NCI-H510A (cell line): ENCODE data around the gene ROCK2.
"Not testable (repeated sequence)": the region's sequence is repeated elsewhere in the genome, so short reads cannot be mapped to it uniquely, and the experiment has no call there.

Source experiments
- DNase-seq: peaks from one replicate; lab custom pipeline; 2025; lab: John Stamatoyannopoulos, UW

The ROCK2 gene

GRCh38 chr2:11340717-11341116 is 3.7 kb downstream of the ROCK2 start:
- no peak for DNase-seq

- DNase-seq = no peak
These were observed 4.8 kb downstream of the ROCK2 start for GRCh38 chr2:11339508-11340083.

- DNase-seq = no peak
These were observed 5.9 kb downstream of the ROCK2 start for GRCh38 chr2:11338580-11338979.

- DNase-seq = no peak
These were observed 6.5 kb downstream of the ROCK2 start for GRCh38 chr2:11337909-11338308.

- no peak for DNase-seq
These were observed 8.2 kb downstream of the ROCK2 start for GRCh38 chr2:11336189-11336588.

- DNase-seq = no peak
These were observed 10.8 kb downstream of the ROCK2 start for GRCh38 chr2:11333427-11334183.

GRCh38 chr2:11332596-11332995 is 11.8 kb downstream of the ROCK2 start:
- DNase-seq = no peak

- no peak for DNase-seq
These were observed 13.8 kb downstream of the ROCK2 start for GRCh38 chr2:11330457-11331142.

GRCh38 chr2:11329776-11330175 is 14.7 kb downstream of the ROCK2 start:
- no peak for DNase-seq

- not testable (repeated sequence) for DNase-seq
These were observed 15.9 kb downstream of the ROCK2 start for GRCh38 chr2:11328522-11328921.

GRCh38 chr2:11327871-11328270 is 16.6 kb downstream of the ROCK2 start:
- no peak for DNase-seq

- DNase-seq = no peak
These were observed 17.7 kb downstream of the ROCK2 start for GRCh38 chr2:11326677-11327211.

GRCh38 chr2:11325961-11326676 is 18.3 kb downstream of the ROCK2 start:
- no peak for DNase-seq

GRCh38 chr2:11321847-11322246 is 22.6 kb downstream of the ROCK2 start:
- DNase-seq = no peak

GRCh38 chr2:11320698-11321492 is 23.5 kb downstream of the ROCK2 start:
- DNase-seq = no peak

- DNase-seq = no peak
These were observed 24.5 kb downstream of the ROCK2 start for GRCh38 chr2:11319939-11320338.

GRCh38 chr2:11315074-11315705 is 29.2 kb downstream of the ROCK2 start:
- no peak for DNase-seq

- no peak for DNase-seq
These were observed 29.9 kb downstream of the ROCK2 start for GRCh38 chr2:11314487-11314886.

- no peak for DNase-seq
These were observed 31.5 kb downstream of the ROCK2 start for GRCh38 chr2:11312770-11313471.

GRCh38 chr2:11311543-11311942 is 32.9 kb downstream of the ROCK2 start:
- no peak for DNase-seq
